NCI-H82 treated with DMSO at 0.1 percent for 48 hours (cell line): ENCODE data around the gene SASH3.
A peak's percentile ranks its signal among the peaks of the same experiment; 100 is the strongest.
"Not testable (repeated sequence)": the region's sequence is repeated elsewhere in the genome, so short reads cannot be mapped to it uniquely, and the experiment has no call there.

Experiments
- DNase-seq: peaks from one replicate; lab custom pipeline; 2025; ENCODE audit not compliant: unreplicated experiment; lab: John Stamatoyannopoulos, UW

Gene SASH3

GRCh38 chrX:129779747-129780146, at the start of gene SASH3:
Gene SASH3 (plus strand): TSS chrX:129779949. CDS start chrX:129780098, 149 bp downstream.
- no peak for DNase-seq

GRCh38 chrX:129731228-129731627, 48.5 kb upstream of the SASH3 start:
- DNase-seq, result no peak

- DNase-seq, result no peak
These were observed 46.9 kb upstream of the SASH3 start for GRCh38 chrX:129732857-129733256.

DNA sequence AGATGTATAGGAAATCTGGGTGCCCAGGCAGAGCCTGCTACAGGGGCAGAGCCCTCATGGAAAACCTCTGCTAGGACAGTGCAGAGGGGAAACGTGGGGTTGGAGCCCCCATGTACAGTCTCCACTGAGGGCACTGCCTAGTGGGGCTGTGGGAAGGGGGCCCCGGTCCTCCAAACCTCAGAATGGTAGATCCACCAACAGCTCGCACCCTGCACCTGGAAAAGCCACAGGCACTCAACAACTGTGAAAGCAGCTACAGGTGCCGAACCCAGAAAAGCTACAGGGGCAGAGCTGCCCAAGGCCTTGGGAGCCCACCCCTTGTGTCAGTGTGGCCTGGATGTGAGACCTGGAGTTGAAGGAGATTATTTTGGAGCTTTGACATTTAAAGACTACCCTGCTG, 46.4 kb upstream of the SASH3 start:
- no peak for DNase-seq

GRCh38 chrX:129736491-129736890, 43.3 kb upstream of the SASH3 start:
- no peak for DNase-seq

DNA sequence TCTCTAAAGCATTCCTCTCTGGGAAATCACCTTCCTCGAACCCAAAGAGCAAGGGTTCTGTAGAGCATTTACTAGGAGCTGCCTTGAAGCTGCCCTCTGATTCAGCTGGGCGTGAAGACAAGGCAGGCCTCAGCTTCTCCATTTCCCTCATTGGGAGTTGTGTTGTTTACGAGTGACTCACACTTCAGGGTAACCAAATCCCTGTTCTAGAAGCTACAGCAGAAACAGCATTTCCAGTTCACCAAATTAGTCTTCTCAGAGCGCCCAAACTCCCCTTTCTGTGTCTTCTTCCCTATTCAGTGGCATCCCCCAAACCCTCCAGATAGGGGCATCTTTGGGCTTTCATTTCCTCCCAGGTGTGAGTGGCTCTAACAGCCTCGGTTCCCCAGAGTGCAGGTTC, 41.8 kb upstream of the SASH3 start:
- DNase-seq, result no peak

DNA sequence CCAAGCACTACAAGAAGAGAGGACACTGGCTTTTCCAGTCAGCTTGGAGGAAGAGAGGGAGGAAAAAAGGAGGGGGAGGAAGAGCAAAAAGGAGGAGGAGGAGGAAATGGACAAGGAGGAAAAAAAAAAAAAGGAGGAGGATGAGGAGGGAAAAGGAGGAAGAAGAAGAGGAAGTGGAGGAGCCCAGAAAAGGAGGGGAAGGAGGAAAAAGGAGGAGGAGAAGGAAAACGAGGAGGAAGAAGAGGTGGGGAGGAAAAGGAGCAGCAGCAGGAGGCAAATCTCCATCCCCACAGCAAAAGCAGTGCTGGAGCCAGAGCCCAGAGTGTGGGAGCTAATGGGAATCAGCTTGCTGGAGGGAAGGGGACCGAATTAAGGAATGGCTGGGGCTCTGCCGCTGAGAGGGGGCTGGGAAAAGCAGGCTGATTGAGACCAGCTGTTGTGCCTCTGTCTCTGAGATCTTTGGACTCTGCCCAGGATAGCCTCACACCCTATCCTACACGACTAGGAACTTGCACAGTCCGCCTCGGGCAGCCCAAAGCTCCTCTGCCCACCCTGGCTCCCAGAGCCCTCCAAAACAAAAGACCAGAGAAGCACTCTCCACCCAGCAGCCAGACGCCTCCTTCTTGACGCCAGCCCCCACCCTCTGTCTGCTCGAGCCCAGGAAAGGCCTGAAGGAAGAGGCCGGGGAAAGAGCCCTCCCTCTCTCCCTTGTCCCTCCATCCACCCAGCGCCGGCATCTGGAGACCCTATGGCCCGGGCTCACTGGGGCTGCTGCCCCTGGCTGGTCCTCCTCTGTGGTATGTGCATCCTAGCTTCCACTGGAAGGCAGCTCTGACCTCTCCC, 41.1 kb upstream of the SASH3 start, which contains the start of gene XPNPEP2:
TSS of gene XPNPEP2 (plus strand) at position 514 of the 843 bp plus-strand sequence. CDS start at position 749, 235 bp downstream.
- DNase-seq, result no peak

- DNase-seq, result no peak
These were observed 40.2 kb upstream of the SASH3 start for GRCh38 chrX:129739578-129739977.

DNA sequence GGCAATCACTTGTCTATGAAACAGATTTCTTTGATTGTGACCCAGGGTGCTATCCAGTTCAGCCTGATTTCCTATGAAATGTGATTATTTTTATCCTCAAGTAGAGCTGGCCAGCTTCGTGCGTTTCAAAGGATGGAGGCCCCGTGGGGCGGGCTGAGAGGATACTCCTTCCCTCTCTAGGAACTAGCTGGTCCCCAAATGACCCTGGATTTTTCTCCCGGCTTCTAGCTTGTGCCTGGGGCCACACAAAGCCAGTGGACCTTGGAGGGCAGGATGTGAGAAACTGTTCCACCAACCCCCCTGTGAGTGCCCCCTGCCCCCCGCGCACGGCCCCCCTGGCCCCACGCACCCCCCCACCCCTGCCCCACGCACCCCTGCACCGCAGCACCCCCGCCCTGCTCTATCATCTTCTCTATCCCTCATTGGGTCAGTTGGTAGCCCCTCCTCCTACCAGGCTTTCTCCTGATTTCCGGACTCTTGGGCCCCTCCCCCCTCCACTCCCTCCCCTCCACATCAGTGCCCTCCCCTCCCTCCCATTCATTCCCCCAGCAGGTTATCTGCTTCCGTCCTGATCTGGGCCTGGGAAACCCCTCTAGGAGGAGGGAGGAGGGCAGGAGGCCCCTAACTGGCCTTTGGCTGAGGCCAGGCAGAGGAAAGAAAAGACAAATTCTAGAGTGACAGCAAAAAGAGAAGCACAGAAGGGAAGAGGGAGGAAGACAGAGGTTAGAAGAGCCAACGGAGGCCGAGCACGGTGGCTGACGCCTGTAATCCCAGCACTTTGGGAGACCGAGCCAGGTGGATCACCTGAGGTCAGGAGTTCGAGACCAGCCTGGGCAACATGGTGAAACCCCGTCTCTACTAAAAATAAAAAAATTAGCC, 37.6 kb upstream of the SASH3 start:
- peak; percentile 9 for DNase-seq

- not testable (repeated sequence) for DNase-seq
These were observed 37.0 kb upstream of the SASH3 start for GRCh38 chrX:129742759-129743152.

- DNase-seq, result no peak
These were observed 35.9 kb upstream of the SASH3 start for GRCh38 chrX:129743821-129744220.

DNA sequence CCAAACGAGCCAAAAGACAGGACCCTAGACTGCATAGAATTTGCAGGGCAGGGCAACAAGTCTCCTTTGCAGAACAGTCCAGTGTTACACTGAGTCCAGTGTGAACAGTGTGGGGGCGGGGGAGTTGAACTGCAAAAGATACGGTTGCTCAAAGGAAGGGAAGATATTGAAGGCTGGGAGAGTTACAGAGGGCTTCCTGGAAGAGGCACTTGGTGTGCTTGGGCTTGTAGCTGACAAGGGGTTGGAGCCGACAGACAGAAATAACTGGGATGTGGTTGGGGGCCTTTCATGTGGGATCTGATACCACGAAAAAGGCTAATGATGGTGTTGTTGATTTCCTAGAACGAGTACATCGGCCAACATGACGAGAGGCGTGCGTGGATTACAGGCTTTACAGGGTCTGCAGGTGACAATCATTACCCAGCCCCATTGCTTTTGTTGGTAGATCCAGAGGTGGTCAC, 34.9 kb upstream of the SASH3 start:
- DNase-seq, result no peak

DNA sequence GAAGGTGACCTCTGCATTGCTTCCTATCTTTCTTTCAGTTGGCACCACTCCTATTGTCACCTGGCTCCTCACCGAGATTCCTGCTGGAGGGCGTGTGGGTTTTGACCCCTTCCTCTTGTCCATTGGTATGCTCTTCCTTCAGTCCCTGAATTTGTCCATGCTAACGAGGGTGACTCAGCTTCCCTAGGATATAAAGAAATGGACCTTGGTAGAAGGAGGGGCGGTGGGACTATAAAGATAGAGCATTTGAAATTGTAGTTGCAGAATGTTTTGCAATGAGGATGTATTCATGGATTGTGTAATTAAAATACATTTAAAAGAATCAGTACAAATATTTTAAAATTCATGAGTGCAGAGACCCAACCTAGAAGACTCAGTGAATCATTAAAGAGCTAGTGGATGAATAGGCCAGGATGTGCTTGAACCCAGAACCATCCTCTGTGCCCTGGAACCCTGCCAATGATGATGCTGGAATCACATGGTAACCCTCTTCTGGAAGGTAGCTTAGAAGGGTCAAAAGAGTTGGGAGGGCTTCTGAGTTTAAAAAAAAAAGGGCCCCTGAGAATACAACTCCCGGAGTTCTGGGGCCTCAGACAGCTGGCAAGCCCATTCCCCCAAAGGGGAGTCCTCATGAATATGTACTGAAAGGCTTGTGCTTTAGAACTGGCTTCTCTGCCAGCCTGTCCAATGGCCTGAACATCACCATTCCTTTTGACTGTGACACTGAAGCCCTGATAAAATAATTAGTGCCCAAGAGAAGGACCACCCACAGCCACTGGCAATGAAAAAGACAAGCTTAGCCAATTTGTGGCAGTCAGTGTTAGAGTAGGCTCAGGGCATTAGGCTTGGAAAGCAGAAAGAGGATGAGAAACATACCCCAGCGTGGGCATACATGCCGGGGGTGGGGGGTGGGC, 32.9 kb upstream of the SASH3 start:
- no peak for DNase-seq

- no peak for DNase-seq
These were observed 32.2 kb upstream of the SASH3 start for GRCh38 chrX:129747533-129747932.

- no peak for DNase-seq
These were observed 31.4 kb upstream of the SASH3 start for GRCh38 chrX:129748305-129748704.

DNA sequence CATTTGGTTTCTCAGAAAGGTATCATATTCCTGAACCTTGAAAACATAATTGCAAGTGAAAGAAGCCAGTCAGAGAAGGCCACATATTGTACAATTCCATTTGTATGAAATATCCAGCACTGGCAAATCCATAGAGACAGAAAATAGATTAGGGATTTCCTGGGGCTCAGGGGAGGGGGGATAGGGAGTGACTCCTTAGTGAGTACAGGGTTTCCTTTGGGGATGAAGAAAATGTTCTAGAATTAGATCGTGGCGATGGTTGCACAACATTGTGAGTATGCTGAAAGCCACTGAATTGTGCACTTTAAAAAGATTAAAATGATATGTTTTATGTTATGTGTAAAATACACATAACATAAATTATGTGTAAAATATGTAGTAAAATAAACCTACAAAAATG, 30.7 kb upstream of the SASH3 start:
- no peak for DNase-seq

GRCh38 chrX:129750971-129751370, 28.8 kb upstream of the SASH3 start:
- no peak for DNase-seq

DNA sequence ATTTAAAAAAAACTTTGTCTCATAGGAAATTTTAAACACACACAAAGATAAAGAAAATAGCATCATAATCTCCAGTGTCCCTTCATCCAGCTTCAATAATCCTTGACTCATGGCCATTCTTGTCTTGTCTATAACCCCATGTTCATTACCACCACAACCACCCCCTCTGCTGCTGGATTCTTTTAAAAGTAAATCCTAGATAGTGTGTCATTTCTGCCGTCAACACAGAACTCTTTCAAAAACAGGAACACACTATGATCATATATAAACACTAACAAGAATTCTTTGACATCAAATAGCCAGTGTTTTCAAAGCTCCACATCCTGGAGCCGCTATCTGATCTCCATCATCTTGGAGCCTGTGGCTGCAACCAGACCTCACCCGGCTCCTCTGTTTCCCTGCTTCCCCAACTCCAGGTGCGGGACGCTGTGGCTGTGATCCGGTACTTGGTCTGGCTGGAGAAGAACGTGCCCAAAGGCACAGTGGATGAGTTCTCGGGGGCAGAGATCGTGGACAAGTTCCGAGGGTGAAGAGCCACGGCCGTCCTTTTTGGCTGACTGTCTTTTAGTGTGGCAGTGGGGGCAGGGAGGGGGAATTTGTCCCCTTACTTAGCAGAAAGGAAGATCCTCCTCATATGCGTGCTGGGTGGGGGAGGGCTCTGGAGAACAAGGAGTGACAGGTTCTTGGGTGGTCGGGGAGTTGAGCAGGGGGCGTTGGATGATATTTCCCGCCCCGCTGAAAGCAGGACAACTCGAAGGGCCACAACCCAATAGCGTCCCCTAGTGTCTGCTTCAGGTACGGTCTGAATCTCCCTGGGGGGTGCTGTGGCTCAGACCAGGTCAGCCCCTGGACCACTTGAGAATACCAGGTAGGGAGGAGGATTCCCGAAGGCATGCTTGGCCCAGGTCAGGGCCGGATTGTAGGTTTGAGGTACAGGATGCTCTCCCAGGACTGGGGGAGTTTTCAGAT, 25.4 kb upstream of the SASH3 start:
- no peak for DNase-seq

- no peak for DNase-seq
These were observed 23.7 kb upstream of the SASH3 start for GRCh38 chrX:129755779-129756650.
